HepG2 (cell line): ENCODE measurements around the gene SNAP29. TPM values are rescaled to one million over a fixed set of nuclear protein-coding genes. Genes with fewer than 3 reads are reported as not detected.

Experiments
- HNF4G ChIP-seq, 2 experiments: sonication (generic) in 1 of 2; formaldehyde crosslinking in 1 of 2; IDR thresholded peaks; 2 replicates each; pipeline versions ENCODE4 v1.4.0 to v1.6.1; 2011 to 2020; ENCODE audit warnings: borderline replicate concordance in 2 of 2, low read depth in 2 of 2, mild to moderate bottlenecking in 2 of 2, low read length in 1 of 2, missing genetic modification reagents in 1 of 2, moderate library complexity in 1 of 2
- HNRNPUL1 ChIP-seq: fragments of 200-400 bp; formaldehyde crosslinking; IDR thresholded peaks from 2 replicates; pipeline ENCODE4 v1.6.1; 2017; ENCODE audit warnings: low read depth, mild to moderate bottlenecking, low read length, moderate library complexity
- REST ChIP-seq, 2 experiments: IDR thresholded peaks; 2 replicates each; pipeline ENCODE4 v1.6.1; 2011 to 2012; ENCODE audit warnings: low read length in 2 of 2, borderline replicate concordance in 1 of 2, low read depth in 1 of 2, mild to moderate bottlenecking in 1 of 2, moderate library complexity in 1 of 2
- TCF7L2 ChIP-seq: IDR thresholded peaks from 2 replicates; pipeline ENCODE4 v1.6.1; 2011; ENCODE audit warnings: mild to moderate bottlenecking, low read depth, low read length, moderate library complexity
- ZNF451 ChIP-seq: sonication (generic); formaldehyde crosslinking; IDR thresholded peaks from 2 replicates; pipeline ENCODE4 v1.5.0; 2020; ENCODE audit warnings: mild to moderate bottlenecking, missing genetic modification reagents
- ZNF577 ChIP-seq: sonication (generic); formaldehyde crosslinking; IDR thresholded peaks from 2 replicates; pipeline ENCODE4 v1.4.0; 2020; ENCODE audit warnings: mild to moderate bottlenecking, low read depth, missing genetic modification reagents, borderline replicate concordance
- ZXDC ChIP-seq: sonication (generic); formaldehyde crosslinking; IDR thresholded peaks from 2 replicates; pipeline ENCODE4 v1.5.0; 2020; ENCODE audit warnings: mild to moderate bottlenecking, missing genetic modification reagents
- polyA plus RNA-seq, 8 experiments: library from polyadenylated mRNA; depleted of rRNA in 3 of 8; stranded (reverse) in 7 of 8; unstranded in 1 of 8; fragments of >200 nt; fragmentation: Illumina TruSeq in 4 of 8; extraction: Trizol in 4 of 8; gene quantifications; 2 replicates each; pipeline versions ENCODE4 v1.2.1 to v1.2.3, GENCODE V29; 2011 to 2016; ENCODE audit warnings: low read depth in 4 of 8, missing spikeins in 1 of 8, mixed read lengths in 1 of 8; ENCODE audit not compliant: insufficient read depth in 1 of 8
- total RNA-seq, 5 experiments: library from RNA; depleted of rRNA; stranded (reverse); fragments of >200 nt; fragmentation: Illumina TruSeq; extraction: Trizol; gene quantifications; 2 replicates each; pipeline ENCODE4 v1.2.3, GENCODE V29; 2016; ENCODE audit warnings: low read depth in 1 of 5

SNAP29 gene
- total and polyA plus RNA-seq, 2 of the 13 experiments (the other 11 are each of a cell fraction or from before 2014, with no cell fraction given), result 12.3 to 30.7 TPM

- TF ChIP-seq HNRNPUL1 (no peak), ZNF577 (CRISPR knock-in tag) (no peak), TCF7L2 (no peak), ZXDC (no peak), ZNF451 (CRISPR knock-in tag) (no peak), REST (IDR thresholded peaks at IDR 0.05; ENCODE audit: borderline replicate concordance in 1 of 2, low read depth in 1 of 2, low read length in 2 of 2) (no peak), HNF4G (IDR thresholded peaks at IDR 0.05; ENCODE audit: borderline replicate concordance, low read depth, low read length) (no peak), HNF4G (CRISPR knock-in tag; IDR thresholded peaks at IDR 0.05; ENCODE audit: borderline replicate concordance, low read depth) (no peak)
Observed at GRCh38 chr22:20853236-20853660, 5.6 kb upstream of the SNAP29 start (continued).
